Suprapubic skin (tissue), 4 donors: Measurements from ENCODE around the gene CALR.

Experiments used
- EP300 ChIP-seq: sonication (generic); formaldehyde crosslinking; IDR thresholded peaks from one replicate; pipeline ENCODE4 v1.6.1; 2017; ENCODE audit warnings: antibody characterized with exemption
- POLR2A ChIP-seq, 2 donors: fragments of 450-650 bp; IDR thresholded peaks; one replicate each; pipeline ENCODE4 v1.6.1; 2017; ENCODE audit warnings: antibody characterized with exemption in 2 of 2, mild to moderate bottlenecking in 2 of 2, moderate library complexity in 2 of 2
- POLR2AphosphoS5 ChIP-seq, 3 donors: sonication (generic); formaldehyde crosslinking; IDR thresholded peaks; one replicate each; pipeline ENCODE4 v1.6.1; 2017; ENCODE audit warnings: antibody characterized with exemption in 3 of 3
- TF ChIP-seq, protein P1 (sequence below), 2 donors: fragments of 200-600 bp in 1 of 2; fragments of 450-650 bp in 1 of 2; sonication (generic) in 1 of 2; IDR thresholded peaks; one replicate each; pipeline ENCODE4 v1.5.1; 2016 to 2019; ENCODE audit warnings: antibody characterized with exemption in 2 of 2, mild to moderate bottlenecking in 1 of 2, moderate library complexity in 1 of 2

DNA sequence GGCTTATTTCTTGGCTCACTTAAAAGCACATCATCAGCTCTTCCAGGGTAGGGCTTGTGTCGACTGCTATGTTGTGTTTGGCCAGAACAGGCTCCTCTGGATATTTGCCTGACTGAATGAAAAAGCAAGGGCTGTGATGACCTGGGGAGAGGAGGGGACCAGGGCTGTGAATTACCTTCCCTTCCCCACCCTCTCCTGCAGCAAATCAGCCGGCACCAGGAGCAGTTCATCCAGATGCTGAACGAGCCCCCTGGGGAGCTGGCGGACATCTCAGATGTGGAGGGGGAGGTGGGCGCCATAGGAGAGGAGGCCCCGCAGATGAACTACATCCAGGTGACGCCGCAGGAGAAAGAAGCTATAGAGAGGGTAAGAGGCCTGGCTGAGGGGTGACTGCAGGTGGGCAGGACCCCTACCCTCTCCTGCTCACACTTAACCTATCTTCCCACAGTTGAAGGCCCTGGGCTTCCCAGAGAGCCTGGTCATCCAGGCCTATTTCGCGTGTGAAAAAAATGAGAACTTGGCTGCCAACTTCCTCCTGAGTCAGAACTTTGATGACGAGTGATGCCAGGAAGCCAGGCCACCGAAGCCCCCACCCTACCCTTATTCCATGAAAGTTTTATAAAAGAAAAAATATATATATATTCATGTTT, 14.2 kb downstream of the CALR start:
- TF ChIP-seq, protein P1, sequence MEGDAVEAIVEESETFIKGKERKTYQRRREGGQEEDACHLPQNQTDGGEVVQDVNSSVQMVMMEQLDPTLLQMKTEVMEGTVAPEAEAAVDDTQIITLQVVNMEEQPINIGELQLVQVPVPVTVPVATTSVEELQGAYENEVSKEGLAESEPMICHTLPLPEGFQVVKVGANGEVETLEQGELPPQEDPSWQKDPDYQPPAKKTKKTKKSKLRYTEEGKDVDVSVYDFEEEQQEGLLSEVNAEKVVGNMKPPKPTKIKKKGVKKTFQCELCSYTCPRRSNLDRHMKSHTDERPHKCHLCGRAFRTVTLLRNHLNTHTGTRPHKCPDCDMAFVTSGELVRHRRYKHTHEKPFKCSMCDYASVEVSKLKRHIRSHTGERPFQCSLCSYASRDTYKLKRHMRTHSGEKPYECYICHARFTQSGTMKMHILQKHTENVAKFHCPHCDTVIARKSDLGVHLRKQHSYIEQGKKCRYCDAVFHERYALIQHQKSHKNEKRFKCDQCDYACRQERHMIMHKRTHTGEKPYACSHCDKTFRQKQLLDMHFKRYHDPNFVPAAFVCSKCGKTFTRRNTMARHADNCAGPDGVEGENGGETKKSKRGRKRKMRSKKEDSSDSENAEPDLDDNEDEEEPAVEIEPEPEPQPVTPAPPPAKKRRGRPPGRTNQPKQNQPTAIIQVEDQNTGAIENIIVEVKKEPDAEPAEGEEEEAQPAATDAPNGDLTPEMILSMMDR (IDR thresholded peaks at IDR 0.05) = no peak
- TF ChIP-seq POLR2AphosphoS5 (IDR thresholded peaks at IDR 0.05) (no peak), POLR2A (IDR thresholded peaks at IDR 0.05) (no peak), EP300 (no peak)
